Measurements from ENCODE around the gene GPC6.

DNA sequence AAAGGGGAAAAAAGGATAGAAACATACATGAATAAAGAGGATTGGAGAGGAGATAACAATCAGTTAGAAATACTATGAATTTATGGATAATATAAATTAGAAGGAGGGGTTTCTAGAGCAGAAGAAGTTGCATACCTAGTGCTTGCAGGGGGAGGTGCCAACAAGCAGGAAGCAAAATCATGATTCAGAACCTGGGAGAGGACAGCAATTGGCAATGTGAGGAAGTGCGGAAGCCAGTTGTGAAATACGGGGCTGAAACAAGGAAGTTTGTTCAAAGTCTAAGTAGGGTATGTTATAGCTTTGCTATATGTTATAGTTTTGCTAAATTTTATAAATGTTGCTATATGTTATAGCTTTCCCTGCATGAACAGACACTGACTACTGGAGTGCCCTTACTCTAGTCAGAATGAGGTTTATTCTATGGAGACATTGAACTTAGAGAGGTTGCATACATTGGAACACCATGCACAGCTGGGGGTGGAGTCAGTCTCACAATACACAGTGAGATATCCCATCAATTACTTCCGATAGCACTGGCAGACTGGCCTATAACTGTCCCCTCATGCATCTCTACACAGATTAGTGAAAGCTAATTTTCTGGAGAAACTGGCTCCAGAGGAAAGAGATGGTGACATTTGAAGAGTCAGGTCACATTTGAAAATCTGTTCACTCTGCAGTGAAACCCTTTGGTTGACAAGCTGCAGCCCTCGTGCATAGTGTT lies 92.1 kb downstream of the GPC6 start:
- TF ChIP-seq CTCF (IDR thresholded peaks at IDR 0.05; ENCODE audit: extremely low read depth in 1 of 2, insufficient read depth in 1 of 2, low read depth in 1 of 2, low read length in 2 of 2) (no peak), POLR2AphosphoS5 (IDR thresholded peaks at IDR 0.05; ENCODE audit: insufficient read depth, low read depth, low read length) (no peak), EZH2 (IDR thresholded peaks at IDR 0.05; ENCODE audit: borderline replicate concordance, low read depth, low read length, severe bottlenecking) (no peak), MYC (IDR thresholded peaks at IDR 0.05; ENCODE audit: low read depth, low read length) (no peak), POLR2A (IDR thresholded peaks at IDR 0.05; ENCODE audit: low read depth, low read length) (no peak), JUN (IDR thresholded peaks at IDR 0.05; ENCODE audit: borderline replicate concordance, insufficient read depth, insufficient read length, low read depth) (no peak)

All from endothelial cell of umbilical vein (primary cell).